Gastrocnemius medialis (tissue), 4 donors: ENCODE measurements around the gene HES4.

Experiments used
- POLR2A ChIP-seq, 2 donors: fragments of 450-650 bp; IDR thresholded peaks; one replicate each; pipeline ENCODE4 v1.6.1; 2017; ENCODE audit warnings: antibody characterized with exemption in 2 of 2, mild to moderate bottlenecking in 2 of 2, moderate library complexity in 2 of 2
- TF ChIP-seq, protein P1 (sequence below), 5 experiments: fragments of 450-650 bp in 3 of 5; fragments of 200-600 bp in 2 of 5; sonication (generic) in 2 of 5; IDR thresholded peaks in 4 of 5; conservative IDR thresholded peaks in 1 of 5; 1 replicate in 4 of 5; 2 replicates in 1 of 5; pipeline ENCODE4 v1.5.1; 2016 to 2019; ENCODE audit warnings: antibody characterized with exemption in 5 of 5, mild to moderate bottlenecking in 3 of 5, moderate library complexity in 3 of 5

DNA sequence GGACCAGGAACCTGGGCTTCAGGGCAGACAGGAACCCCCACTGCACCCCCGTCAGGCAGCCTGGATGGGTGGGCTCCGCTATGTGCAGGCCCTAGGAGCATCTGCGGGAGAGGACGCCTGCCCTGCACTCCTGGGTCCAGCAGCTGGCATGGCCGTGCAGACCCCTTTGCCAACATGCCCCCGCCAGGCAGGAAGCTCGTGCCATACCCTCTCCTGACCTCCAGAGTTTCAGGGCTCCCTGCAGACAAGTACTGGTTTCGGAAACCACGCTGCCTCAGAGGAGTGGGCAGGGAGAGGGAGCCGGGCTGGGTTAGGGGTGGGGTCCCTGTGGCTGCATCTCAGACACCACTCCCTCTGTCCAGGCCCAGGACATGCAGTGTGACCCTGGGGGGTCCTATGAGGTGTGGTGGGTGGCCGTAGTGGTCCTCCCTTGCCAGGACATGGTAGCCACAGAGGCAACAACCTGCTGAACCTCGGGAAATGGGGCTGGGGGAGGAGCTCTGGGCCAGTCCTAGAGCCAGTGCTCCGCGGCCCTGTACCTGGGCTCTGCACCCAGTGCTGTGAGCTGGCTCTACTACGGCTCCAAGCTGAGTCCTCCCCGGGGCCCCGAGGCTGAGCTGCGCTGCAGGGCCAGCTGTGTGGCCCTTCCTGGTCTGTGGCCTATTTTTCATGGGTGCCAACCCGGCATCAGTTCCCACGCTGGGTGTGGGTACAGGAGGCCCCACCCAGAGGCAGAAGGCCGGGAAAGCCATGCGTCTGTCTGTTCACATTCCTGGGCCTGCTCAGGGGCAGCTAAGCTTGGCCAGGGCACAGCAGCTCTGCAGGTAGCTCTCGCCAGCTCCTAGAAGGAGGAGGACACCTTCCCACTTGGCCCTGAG, 32.2 kb downstream of the HES4 start:
- TF ChIP-seq, protein P1, sequence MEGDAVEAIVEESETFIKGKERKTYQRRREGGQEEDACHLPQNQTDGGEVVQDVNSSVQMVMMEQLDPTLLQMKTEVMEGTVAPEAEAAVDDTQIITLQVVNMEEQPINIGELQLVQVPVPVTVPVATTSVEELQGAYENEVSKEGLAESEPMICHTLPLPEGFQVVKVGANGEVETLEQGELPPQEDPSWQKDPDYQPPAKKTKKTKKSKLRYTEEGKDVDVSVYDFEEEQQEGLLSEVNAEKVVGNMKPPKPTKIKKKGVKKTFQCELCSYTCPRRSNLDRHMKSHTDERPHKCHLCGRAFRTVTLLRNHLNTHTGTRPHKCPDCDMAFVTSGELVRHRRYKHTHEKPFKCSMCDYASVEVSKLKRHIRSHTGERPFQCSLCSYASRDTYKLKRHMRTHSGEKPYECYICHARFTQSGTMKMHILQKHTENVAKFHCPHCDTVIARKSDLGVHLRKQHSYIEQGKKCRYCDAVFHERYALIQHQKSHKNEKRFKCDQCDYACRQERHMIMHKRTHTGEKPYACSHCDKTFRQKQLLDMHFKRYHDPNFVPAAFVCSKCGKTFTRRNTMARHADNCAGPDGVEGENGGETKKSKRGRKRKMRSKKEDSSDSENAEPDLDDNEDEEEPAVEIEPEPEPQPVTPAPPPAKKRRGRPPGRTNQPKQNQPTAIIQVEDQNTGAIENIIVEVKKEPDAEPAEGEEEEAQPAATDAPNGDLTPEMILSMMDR (IDR thresholded peaks at IDR 0.05 in 4 of 5, conservative IDR thresholded peaks at IDR 0.05 in 1 of 5): no peak
- no peak for TF ChIP-seq POLR2A (IDR thresholded peaks at IDR 0.05)
